ENCODE results near the gene DRD3. TPM values are rescaled to one million over a fixed set of nuclear protein-coding genes. Genes with fewer than 3 reads are reported as not detected.

Gene DRD3
- total and polyA plus RNA-seq, 8 donors: not detected

GRCh38 chr3:114144909-114145688 lies 33.8 kb downstream of the DRD3 start:
- TF ChIP-seq CTCF (IDR thresholded peaks at IDR 0.05): no peak
- no peaks in the 10 kb centered on the region for H3K27me3 ChIP-seq
- FAIRE-seq: no peak
- H3K4me1 ChIP-seq: peaks cover 0 to 8% (median 0%) of the 10 kb centered on the region in 3 donors
- H3K36me3 ChIP-seq: no peaks in the 10 kb centered on the region
- intact Hi-C loops (cut with DNase I): no loop called here
- H3K4me3 ChIP-seq: no peak overlapping the region
- ATAC-seq: peak; percentile 85 to 94 (median 94)
- 43 to 54% methylated on average over 7 of the region's 7 CpGs for WGBS, 2 donors
- H3K9me3 ChIP-seq: no peaks in the 10 kb centered on the region
- no peak overlapping the region for H3K27ac ChIP-seq
- DNase-seq: peak in 4 of 6 donors; percentile 34 to 63 (median 49)

- H3K4me3 ChIP-seq: no peak overlapping the region
- no peak for TF ChIP-seq CTCF (IDR thresholded peaks at IDR 0.05)
- ATAC-seq: no peak
- intact Hi-C loops (cut with DNase I): no loop called here
- DNase-seq: no peak
- H3K9me3 ChIP-seq: no peaks in the 10 kb centered on the region
- 83 to 87% methylated on average over 1 of the region's 1 CpG for WGBS, 2 donors
- FAIRE-seq: no peak
- peaks cover 0 to 8% (median 0%) of the 10 kb centered on the region in 3 donors for H3K4me1 ChIP-seq
- no peak overlapping the region for H3K27ac ChIP-seq
- H3K27me3 ChIP-seq: no peaks in the 10 kb centered on the region
- H3K36me3 ChIP-seq: no peaks in the 10 kb centered on the region
Observed at GRCh38 chr3:114143817-114144216, 35.0 kb downstream of the DRD3 start.

- intact Hi-C loops (cut with DNase I): no loop called here
Observed at GRCh38 chr3:114139836-114140235, 39.0 kb downstream of the DRD3 start.

GRCh38 chr3:114133947-114134346 lies 44.9 kb downstream of the DRD3 start:
- Histone ChIP-seq H3K27ac (no peak overlapping the region), H3K36me3 (no peaks in the 10 kb centered on the region), H3K27me3 (no peaks in the 10 kb centered on the region), H3K4me3 (no peak overlapping the region), H3K4me1 (no peaks in the 10 kb centered on the region), H3K9me3 (no peaks in the 10 kb centered on the region)
- intact Hi-C loops (cut with DNase I): no loop called here
- DNase-seq: no peak
- no peak for FAIRE-seq
- ATAC-seq: no peak
- TF ChIP-seq CTCF (IDR thresholded peaks at IDR 0.05): no peak
- 94 to 97% methylated on average over 3 of the region's 3 CpGs for WGBS, 2 donors

More at GRCh38 chr3:114139836-114140235, 39.0 kb downstream of the DRD3 start:
- WGBS, 2 donors: 84 to 86% methylated on average over 3 of the region's 3 CpGs
- H3K36me3 ChIP-seq: no peaks in the 10 kb centered on the region
- no peak overlapping the region for H3K4me3 ChIP-seq
- no peak overlapping the region for H3K27ac ChIP-seq
- H3K9me3 ChIP-seq: no peaks in the 10 kb centered on the region
- no peaks in the 10 kb centered on the region for H3K27me3 ChIP-seq
- no peak for FAIRE-seq
- no peak for ATAC-seq
- no peak for DNase-seq
- TF ChIP-seq CTCF (IDR thresholded peaks at IDR 0.05): no peak
- H3K4me1 ChIP-seq: no peaks in the 10 kb centered on the region

- 95 to 96% methylated on average over 3 of the region's 3 CpGs for WGBS, 2 donors
- DNase-seq (no peak), ATAC-seq (no peak), FAIRE-seq (no peak)
- H3K4me1 ChIP-seq: no peaks in the 10 kb centered on the region
- H3K27ac ChIP-seq: no peak overlapping the region
- no peaks in the 10 kb centered on the region for H3K36me3 ChIP-seq
- no peaks in the 10 kb centered on the region for H3K9me3 ChIP-seq
- H3K4me3 ChIP-seq: no peak overlapping the region
- intact Hi-C loops (cut with DNase I): no loop called here
- H3K27me3 ChIP-seq: no peaks in the 10 kb centered on the region
- TF ChIP-seq CTCF (IDR thresholded peaks at IDR 0.05): no peak
Observed at GRCh38 chr3:114132500-114132899, 46.4 kb downstream of the DRD3 start.
